Activated effector memory CD4-positive, alpha-beta T cell treated with anti-CD3 and anti-CD28 coated beads, Interleukin-2, amount 50 U/mL, for 16 hours (primary cell): Measurements from ENCODE around the gene RREB1.
"Not testable (repeated sequence)": the region's sequence is repeated elsewhere in the genome, so short reads cannot be mapped to it uniquely, and the experiment has no call there.

Experiments used
- DNase-seq: peaks from one replicate; pipeline ENCODE4 v3.0.0-alpha.2; 2020

The RREB1 gene

GRCh38 chr6:7268362-7268761 is 160.6 kb downstream of the RREB1 start:
- DNase-seq = peak; percentile 53

GRCh38 chr6:7268816-7269555 is 161.2 kb downstream of the RREB1 start:
- no peak for DNase-seq

- DNase-seq = no peak
Observed at GRCh38 chr6:7269816-7270215, 162.1 kb downstream of the RREB1 start.

- DNase-seq = no peak
Observed at GRCh38 chr6:7270320-7271204, 162.8 kb downstream of the RREB1 start.

- DNase-seq = no peak
Observed at GRCh38 chr6:7271205-7271534, 163.4 kb downstream of the RREB1 start.

DNA sequence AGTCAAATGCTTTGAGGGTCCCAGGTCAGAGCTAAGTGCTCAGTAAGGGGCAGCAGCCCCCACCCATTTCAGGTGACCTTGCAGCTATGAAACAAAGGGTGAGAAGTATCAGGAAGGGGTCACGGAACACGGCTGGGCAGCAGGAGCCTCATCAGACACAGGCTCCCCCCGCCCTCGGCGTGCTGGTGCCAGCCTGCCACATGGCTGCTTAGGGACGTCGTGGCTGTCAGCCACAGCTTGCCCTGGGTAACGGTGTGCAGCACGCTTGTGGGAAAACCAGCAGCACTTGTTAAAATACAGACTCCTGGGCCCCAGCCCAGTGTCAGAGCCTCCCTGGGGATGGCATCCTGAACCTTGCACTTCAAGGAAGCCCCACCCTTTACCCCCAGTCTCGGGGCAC is 165.9 kb downstream of the RREB1 start:
- DNase-seq = no peak

- DNase-seq = not testable (repeated sequence)
Observed at GRCh38 chr6:7274525-7274924, 166.8 kb downstream of the RREB1 start.

DNA sequence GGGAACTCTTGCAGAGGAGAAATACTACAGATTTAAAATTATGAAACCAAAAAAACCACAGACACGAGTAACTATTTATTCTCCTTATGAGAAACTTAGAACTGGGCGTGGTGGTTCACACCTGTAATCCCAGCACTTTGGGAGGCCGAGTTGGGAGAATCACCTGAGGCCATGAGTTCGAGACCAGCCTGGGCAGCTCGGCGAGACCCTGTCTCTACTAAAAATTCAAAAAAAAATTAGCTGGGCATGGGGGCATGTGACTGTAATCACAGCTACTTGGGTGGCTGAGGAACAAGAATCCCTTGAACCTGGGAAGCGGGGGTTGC is 168.4 kb downstream of the RREB1 start:
- no peak for DNase-seq

GRCh38 chr6:7282097-7282906 is 174.5 kb downstream of the RREB1 start:
- DNase-seq = no peak

DNA sequence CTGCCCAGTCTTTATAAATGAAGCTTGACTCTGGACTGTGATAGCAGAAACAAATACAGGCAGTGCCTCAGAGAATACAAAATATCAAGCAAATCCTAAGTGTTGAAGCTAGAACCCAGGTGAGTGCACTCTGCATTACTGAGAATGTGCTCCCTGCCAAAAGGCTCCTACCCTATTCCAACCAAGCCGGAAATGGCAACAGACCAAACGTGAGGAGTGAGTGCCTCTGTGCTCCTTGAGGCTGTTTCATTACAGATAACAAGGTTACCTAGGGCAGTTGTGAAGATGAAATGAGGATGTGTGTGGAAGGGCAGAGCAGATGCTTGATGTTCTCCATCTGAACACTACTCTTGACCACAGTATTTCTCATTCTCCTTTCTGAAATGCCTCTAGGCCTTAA is 175.9 kb downstream of the RREB1 start:
- DNase-seq = no peak

DNA sequence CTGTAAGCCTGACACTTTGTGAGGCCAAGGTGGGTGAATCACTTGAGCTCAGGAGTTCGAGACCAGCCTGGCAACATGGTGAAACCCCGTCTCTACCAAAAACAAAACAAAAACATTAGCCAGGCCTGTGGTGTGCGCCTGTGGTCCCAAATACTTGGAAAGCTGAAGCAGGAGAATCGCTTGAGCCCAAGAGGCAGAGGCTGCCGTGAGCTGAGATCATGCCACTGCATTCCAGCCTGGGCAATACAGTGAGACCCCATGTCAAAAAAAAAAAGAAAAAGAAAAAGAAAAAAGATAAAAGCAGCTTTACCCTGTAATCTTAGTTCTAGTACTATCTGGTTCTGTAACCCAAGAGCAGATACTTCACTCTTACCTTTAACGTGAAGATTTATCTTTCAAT is 177.7 kb downstream of the RREB1 start:
- DNase-seq = no peak

- no peak for DNase-seq
Observed at GRCh38 chr6:7290079-7290478, 182.3 kb downstream of the RREB1 start.

- DNase-seq = no peak
Observed at GRCh38 chr6:7292596-7293255, 185.0 kb downstream of the RREB1 start.

GRCh38 chr6:7295916-7296315 is 188.2 kb downstream of the RREB1 start:
- DNase-seq = no peak

- no peak for DNase-seq
Observed at GRCh38 chr6:7296602-7297001, 188.8 kb downstream of the RREB1 start.

- no peak for DNase-seq
Observed at GRCh38 chr6:7298113-7298512, 190.4 kb downstream of the RREB1 start.

- DNase-seq = no peak
Observed at GRCh38 chr6:7300926-7301325, 193.2 kb downstream of the RREB1 start.
